ENCODE data around the gene RIPOR3.
"Not testable (repeated sequence)": the region's sequence is repeated elsewhere in the genome, so short reads cannot be mapped to it uniquely, and the experiment has no call there.

RIPOR3 gene

DNA sequence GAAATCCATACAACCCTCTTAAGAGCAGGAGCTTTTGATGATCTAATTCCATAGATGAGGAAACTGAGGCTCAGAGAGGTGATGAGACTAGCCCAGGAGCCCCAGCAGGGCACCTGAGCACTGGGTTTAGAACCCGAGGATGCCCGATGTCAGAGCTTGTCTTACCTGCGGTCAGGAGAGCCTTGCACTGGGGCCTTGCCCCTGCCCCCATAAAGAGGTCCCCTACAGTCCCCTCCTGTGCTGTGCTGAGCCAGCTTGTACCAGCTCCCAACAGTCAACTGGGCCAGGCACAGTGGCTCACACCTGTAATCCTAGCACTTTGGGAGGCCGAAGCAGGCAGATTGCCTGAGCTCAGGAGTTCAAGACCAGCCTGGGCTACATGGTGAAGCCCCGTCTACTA lies 58.6 kb downstream of the RIPOR3 start:
- no peak for DNase-seq (ENCODE audit: low read depth)

DNA sequence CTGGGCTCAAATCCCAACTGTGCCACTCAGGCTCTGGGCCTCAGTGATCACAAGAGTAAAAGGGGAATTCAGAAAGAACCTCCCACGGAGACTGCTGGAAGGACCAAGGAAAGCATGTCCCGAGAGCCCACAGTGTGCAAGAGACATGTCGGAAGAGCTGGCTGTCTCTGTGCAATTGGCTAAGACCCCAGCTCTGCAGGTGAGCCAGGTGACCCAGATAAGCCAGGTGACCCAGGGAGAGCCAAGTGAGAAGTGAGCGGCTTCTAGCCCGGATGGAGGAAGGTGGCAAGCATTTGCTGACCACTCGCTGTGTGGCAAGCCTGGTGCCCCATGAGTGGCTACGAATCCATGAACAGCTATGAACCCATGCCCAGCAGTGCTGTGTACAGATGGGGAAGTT lies 59.1 kb downstream of the RIPOR3 start:
- DNase-seq (ENCODE audit: low read depth): no peak

DNA sequence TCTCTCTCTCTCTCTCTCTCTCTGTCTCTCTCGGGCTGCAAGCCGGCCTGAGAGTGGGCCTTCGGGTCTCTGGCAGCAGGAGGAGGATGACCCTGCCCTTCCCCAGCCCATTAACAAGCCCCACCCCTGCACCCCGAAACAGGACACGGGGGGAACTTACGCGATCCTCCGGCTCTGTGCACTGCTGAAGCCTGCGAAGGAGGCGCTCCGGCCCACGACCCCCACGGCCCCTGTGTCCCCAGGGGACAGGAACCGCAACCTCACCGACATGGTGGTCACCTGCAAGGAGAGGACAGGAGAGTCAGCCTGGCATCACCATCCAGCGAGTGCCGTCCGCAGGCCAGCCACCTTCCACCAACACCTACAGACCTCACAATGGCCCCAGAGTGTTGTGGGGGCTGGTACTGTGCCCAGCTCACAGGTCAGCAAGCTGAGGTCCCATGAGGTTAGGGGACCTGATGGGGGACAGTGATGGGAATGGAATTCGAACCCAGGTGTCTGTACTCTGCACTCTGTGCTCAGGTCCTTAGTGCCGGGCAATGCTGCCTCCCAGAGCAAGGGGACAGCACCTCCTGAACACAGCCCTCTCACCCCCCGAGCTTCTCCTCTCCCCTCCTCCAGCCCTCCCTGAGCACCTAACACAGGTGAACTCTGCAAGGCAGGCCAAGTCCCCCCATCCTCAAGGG lies 60.6 kb downstream of the RIPOR3 start:
- no peak for DNase-seq (ENCODE audit: low read depth)

DNA sequence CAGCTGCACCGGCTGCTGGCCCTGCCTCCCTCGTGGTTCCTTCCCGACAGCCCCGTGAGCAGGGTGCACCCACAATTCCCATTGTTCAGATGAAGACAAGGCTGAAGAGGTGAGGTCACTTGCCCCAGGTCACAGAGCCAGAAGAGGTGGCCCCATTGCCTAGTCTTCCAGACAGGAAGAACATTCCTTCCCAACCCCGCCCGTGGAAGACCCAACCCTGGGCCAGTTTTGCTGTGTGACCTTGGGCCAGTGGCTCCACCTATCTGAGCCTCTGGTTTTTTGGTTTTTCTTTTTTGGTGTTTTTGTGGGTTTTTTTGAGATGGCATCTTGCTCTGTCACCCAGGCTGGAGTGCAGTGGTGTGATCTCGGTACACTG lies 61.7 kb downstream of the RIPOR3 start:
- DNase-seq (ENCODE audit: low read depth): no peak

DNA sequence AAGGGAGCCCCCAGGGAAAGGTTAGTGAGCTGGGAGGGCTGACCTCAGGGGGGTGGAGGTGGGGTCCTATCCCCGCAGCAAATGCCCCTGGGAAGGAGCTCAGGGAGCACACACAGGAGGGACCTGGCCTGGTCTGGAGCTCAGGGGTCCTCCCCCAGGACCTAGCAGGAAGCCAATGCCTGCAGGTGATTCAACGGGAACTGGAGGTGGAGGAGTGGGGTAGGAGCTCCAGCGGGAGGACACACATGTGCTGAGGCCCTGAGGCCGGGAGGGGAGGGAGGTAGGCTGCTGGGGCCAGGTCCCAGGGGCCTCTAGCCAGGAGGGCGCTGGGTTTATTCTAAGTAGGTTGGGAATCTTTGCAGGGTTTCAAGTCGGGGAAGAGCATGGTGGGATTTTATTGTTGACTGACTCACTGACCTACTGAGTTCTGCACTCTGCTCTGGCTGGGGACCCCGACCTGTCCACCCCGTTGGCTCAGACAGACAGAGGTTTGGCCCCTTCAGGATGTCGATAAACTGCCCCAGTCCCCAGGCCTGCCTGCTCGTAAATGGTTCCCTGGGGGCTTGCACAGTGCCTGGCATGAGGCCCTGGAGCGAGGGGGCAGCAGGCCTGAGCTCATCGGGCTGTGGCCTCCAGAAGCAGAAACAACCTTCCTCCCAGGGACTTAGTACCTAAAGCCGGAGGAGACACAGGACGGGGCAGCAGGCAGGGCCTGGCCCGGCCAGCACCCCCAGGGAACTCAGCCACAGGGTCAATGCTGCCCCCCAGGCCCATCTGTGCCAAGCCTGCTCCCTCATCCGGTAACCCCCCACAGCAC lies 62.3 kb downstream of the RIPOR3 start:
- DNase-seq (ENCODE audit: low read depth): no peak

DNA sequence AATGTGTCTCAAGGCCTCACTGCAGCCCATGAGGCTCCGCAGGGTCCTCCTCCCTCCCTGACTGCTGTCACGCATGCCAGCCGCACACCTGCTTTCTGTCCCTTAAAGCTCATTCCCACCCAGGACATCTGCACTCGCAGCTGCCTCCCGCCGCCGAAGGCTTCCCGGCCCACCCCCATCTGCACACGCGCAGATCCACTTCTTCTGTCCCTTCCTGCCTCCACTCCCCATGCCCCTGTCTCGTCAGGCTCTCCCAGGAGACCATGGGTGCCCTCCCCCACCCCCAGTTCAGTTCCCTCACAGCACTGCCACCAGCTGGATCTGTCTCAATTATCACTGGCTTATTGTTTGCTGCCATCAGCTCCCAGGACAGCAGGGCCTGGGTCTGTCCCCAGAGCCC lies 63.0 kb downstream of the RIPOR3 start:
- DNase-seq (ENCODE audit: low read depth): no peak

DNA sequence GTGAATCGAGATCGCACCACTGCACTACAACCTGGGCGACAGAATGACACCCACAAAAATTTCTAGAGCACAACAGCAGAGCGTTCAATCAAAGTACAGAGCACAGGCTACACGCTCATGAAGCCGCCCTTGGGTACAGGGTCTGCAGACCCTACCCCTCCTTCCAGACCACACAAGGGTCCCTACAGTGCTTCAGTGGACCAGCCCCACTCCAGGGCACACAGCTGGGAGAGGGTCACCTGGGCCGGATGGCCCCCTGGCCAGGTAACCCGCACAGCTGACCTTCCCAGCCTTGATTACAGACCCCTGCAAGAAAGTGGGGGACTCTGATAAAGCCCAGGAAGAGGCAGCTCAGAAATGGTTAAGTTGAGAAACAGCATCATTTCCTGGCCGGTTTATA lies 63.6 kb downstream of the RIPOR3 start:
- DNase-seq (ENCODE audit: low read depth): no peak

DNA sequence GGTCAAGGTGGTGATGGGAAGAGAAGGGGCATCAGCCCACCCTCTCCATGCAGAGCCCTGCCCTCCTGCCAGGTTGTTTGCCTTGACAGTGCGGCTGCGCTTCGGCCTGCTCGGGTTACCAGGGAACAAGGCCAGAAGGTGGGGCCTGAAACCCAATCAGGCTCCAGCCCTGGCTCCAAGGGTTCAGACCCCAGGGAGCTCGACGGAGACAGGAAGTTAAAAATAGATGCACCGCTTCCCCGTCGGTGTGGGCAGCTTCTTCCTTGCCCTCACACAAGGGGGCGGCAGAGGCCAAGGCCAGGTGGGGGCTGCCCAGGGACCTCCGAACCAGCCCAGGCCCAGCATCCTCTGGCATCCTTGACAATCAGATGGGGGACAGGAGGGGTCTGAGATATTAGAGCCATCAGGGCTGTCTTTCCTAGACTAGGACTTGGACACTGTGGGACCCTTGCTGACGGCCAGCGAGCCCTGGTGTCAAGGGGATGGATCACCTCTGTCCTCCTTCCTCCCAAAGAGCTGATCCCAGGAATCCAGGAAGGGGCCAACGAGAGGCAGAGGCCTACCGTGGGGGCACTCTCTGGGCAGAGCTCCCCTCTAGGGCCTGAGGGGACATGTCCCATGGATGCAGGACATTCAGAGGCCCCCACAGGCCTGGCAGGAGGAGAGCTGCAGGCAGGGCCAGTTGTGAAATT lies 65.2 kb downstream of the RIPOR3 start:
- DNase-seq (ENCODE audit: low read depth): no peak

DNA sequence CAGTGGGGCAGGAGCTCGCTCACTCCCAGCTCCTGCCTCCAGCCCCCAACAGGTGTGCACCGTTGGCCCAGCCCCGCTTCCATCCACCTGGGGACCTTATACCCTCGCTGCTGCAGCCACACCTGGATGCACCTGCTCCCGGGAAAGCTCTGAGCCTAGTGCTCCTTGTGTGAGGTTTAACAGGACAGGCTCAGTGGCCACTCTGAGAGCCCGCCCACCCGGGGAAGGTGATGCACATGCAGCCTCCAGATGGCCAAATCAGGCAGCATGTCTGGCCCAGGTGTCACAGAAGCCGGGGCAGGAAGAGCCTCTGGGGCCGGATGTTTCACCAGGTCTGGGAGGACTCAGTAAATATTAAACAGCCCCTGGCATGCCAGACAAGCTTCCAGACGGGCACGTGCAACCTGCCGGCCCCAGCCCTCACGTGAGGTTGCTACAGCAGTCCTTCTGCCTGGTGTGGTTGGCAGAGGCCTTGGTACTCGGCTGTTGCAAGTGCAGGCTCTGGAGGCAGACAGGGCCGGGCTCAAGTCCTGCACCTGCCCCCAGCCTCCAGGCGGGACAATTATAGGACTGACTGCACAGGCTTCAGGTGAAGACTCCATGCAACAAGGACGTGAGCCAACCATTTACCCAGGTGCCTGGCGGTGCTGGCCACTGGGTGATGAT lies 66.9 kb downstream of the RIPOR3 start:
- DNase-seq (ENCODE audit: low read depth): no peak

DNA sequence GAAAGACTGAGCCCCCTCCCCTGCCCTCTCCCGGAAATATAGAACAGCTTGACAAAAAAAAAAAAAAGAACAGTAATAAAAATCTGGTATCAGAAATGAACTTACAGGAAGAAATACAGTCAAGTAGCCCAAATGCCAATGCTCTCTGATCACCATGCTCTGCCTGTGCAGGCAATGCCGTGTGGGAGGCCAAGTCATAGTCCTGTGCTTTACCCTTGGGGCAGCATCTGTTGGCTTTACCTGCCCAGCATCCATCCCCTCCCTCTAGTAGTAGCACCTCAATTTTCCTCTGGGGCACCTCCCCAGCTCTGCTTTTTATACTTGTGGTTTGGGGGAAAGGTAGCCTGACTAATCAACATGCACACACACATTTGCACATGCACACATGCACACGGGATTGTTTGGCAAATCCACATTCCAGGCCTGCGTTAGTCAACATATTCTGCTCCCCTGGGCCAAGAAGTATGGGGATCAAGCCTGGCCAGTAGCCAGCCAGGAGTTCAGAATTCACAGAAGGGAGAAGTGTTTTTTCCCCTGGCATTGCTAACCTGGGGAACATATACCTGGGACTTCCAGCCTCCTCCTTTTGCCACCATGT lies 70.2 kb downstream of the RIPOR3 start:
- DNase-seq (ENCODE audit: low read depth): no peak

DNA sequence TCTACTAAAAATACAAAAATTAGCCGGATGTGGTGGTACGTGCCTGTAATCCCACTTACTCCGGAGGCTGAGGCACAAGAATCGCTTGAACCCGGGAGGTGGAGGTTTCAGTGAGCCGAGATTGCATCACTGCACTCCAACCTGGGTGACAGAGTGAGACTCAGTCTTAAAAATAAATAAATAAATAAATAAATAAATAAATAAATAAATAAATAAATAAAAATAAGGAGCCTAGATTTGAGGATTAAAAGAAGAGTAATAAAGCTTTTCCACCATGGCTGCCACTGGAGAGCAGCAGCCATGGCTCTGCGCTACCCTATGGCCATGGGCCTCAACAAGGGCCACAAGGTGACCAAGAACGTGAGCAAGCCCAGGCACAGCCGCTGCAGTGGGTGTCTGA lies 70.9 kb downstream of the RIPOR3 start:
- not testable (repeated sequence) for DNase-seq (ENCODE audit: low read depth)

DNA sequence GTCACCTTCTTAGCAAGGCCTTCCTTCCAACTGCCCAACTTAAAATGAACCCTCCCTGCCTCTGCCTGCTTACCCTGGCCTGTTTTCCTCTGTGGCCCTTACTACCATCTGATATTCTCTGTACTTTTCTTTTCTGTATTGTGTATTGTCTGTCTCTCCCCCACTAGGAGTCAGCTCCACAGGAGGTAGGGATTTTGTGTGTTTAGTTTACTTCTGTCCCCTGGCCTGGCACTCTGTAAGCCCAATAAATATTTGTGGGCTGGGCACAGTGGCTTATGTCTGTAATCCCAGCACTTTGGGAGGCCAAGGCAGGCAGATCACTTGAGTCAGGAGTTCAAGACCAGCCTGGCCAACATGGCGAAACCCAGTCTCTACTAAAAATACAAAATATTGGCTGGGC lies 72.8 kb downstream of the RIPOR3 start:
- no peak for DNase-seq (ENCODE audit: low read depth)

DNA sequence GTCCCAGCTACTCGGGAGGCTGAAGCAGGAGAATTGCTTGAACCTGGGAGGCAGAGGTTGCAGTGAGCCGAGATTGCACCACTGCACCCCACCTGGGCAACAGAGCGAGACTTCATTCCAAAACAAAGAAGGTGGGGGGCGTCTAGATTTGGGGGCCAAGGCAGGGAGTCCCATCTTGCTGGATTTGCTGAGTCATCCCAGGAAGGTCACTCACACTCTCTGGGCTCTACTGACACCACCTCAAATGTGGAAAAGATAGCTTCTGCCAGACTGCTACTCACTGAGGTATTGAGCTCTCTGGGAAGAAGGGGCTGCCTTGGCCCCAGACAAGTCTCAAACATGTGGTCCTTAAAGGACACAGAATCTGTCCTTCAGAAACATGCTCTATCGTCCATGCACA lies 74.3 kb downstream of the RIPOR3 start:
- no peak for DNase-seq (ENCODE audit: low read depth)

DNA sequence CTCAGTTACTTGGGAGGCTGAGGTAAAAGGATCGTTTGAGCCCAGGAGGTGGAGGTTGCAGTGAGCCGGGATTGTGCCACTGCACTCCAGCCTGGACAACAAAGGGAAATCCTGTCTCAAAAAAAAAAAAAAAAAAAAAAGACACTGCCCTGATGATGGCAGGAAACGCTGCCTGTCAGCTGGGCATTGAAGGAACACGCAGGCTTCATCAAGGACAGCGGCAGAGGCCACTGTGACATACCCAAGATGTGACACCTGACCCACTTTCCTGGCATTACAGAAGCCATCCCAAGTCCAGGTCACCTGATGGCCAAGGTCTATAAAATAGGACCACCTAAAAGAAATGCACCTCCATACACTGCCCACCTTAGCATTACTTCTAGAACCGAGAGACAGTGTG lies 75.9 kb downstream of the RIPOR3 start:
- DNase-seq (ENCODE audit: low read depth): no peak

DNA sequence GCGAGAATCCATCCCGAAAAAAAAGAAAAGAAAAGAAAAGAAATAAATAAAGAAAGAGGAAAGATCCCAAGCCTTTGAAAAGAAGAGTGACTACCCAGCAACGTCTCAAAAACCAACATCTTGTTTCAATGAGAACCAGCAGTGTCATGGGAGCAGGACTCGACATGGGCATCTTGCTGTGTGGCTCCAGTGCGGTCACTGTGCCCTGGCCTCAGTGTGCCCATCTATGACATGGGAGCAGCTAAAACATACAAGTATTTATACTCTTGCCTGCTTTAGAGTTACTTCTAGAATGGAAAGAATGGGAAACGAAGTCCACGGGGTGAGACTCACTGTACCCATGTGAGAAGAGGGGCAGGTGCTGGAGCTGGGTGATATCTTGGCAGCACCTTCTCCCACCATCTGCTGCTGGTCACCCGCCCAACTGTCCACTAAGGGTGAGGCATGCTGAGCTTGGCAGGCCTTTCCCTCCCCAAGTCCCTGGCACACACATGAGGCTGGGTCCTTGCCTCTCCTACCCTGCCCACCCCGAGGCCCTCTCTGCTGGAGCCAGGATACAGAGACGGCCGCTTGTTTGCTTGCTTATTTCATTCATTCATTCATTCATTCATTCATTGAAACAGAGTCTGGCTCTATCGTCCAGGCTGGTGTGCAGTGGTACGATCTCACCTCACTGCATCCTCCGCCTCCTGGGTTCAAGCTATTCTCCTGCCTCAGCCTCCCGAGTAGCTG lies 77.7 kb downstream of the RIPOR3 start:
- no peak for DNase-seq (ENCODE audit: low read depth)

DNA sequence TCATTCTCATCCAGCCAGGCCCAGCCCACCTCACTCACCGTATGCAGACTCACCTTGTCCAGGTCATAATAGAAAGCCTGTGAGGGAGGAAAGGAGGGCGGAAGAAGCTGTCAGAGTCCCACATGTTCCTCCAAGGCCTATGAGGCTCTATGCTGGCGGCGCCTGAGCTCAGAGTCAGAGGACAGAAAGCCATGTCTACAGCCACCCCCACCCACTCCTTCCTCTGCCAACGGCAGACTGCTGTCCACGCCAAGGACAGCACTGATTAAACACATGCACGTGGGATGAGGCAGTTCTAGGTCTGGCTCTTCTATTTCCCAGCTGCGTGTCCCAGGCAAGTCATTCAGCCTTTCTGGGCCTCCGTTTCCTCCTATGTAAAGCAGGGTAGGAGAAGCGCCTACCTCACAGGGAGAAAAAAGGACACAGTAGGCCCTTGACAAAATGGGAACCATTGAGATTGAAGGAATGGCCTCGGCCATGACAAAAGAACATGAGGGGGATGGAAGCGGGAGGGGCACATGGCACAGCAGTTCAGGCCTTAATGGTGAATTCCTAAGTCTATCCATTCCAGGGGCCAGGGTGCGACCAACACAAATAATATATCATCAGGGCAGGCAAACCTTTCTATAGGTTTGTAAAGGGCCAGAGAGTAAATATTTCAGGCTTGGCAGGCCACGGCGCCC lies 80.1 kb downstream of the RIPOR3 start:
- no peak for DNase-seq (ENCODE audit: low read depth)

DNA sequence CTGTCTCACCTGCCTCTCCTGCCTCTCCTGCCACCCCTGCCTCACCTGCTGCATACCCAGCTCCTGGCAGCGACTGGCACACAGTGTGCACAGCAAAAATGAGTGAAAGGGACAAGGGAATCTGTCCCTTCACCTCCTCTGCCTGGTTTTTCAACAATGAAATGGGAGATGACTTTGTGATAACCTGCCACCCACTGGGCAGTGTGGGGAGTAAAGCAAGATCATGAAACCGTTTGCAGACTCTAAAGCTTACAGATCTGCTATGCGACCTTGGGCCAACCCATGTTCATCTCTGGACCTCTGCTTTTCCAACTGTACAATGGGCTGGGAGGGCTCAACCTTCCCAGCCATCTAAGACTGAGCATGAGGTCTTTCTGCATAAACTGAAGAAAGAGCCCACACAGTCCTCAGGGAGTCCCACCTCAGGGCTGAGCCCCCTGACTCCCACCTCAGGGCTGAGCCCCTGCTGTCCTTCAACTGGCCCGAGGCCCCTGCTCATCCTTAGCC lies 81.1 kb downstream of the RIPOR3 start:
- DNase-seq (ENCODE audit: low read depth): no peak

DNA sequence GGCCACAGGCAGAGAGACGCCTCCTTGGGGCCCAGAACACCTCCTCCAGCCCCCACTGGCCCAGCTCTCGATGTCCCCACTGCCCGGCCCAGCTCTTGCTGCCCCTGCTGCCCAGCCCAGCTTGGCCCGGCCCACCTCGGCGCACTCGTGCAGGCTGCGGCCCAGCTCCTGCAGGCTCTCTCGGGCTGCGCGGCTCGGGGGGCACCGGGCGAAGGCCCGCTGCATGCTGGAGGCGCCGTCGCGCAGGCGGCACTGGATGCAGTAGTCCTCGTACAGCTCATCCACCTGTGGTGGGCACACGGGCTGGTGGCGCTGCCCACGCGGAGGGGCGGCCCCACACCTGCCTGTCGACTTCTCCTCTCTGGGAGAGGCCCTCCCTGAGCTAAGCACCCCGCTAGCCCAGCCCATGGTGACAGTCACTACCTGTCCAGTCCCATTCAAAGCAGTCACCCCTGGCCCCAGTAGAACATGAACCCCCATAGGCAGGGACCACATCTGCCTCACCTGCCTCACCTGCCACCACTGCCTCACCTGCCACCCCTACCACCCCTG lies 81.8 kb downstream of the RIPOR3 start:
- DNase-seq (ENCODE audit: low read depth): no peak

DNA sequence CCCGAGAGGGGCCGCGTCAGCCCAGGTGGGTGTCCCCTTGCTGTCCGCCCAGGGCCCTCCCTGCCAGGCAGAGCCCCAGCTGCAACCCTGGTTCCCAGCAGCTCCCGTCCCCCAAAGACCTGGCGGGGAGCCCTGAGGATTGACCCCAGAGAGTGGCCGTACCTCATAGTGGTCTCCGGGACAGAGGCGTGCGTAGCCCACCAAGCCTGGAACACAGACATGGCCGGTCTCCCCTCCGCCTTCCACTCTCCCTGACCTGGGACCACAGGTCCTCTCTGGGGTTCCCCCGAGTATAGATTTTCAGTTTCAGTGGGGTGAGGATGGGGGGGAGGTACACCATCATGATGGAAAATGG lies 82.6 kb downstream of the RIPOR3 start:
- no peak for DNase-seq (ENCODE audit: low read depth)
